Occipital lobe (tissue), 2 donors: ENCODE measurements around the gene PRSS2. TPM values are rescaled to one million over a fixed set of nuclear protein-coding genes. Genes with fewer than 3 reads are reported as not detected.
"Not testable (repeated sequence)": the region's sequence is repeated elsewhere in the genome, so short reads cannot be mapped to it uniquely, and the experiment has no call there.

Experiments
- DNase-seq: peaks from one replicate; lab custom pipeline; 2025; lab: John Stamatoyannopoulos, UW
- total RNA-seq: library from RNA; depleted of rRNA; stranded (reverse); fragments of >200 nt; gene quantifications from one replicate; pipeline ENCODE4 v1.2.3, GENCODE V29; 2014

The PRSS2 gene
- total RNA-seq, 1 donor from 2014 or later: not detected

DNA sequence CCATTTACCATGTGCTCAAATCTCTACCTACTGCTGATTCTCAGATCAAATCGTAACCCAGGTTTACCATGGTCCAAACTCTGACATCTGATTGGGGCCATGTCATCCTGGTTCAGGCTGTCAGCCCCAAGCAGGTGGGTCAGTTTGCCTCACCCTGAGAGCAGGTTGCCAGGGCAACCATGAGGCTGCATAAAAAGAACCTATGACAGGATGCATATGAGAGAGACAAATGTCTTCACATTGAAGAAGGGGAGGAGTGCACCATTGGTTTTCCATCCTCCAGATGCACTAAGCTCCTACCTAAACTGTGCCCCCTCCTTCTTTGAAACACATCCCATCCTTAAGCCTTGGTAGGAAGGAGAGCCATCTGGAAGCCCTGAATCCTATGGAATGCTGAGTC, 11.3 kb upstream of the PRSS2 start:
- no peak for DNase-seq

DNA sequence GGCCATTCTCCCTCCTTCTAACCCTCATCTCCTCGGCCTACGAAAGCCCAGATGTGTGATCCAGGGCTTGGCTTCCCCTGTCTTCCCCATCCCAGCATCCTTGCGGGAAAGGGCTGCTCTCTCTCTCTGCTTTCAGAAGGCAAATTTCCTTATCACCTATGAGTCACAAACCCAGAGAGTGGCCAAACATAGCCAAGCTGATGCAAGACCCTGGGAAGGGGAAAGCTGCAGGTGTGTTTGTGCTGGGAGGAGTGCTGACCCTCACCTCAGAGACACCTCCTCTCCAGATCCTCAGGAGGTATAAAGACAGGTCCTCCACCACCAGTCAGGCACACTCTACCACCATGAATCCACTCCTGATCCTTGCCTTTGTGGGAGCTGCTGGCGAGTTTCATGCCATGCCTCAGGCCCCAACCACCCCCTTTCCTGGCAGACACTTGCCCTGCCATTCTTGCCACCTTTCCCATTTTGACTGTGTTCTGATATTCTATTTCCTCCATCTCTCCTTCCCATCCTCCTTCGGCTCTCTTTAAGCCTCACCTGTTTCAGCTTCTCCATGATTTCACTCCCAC, 10.6 kb upstream of the PRSS2 start:
- no peak for DNase-seq

GRCh38 chr7:142761606-142762005, 9.2 kb upstream of the PRSS2 start:
- DNase-seq: not testable (repeated sequence)

GRCh38 chr7:142762104-142762503, 8.7 kb upstream of the PRSS2 start:
- no peak for DNase-seq

- DNase-seq: no peak
Measured at GRCh38 chr7:142767451-142767850, 3.3 kb upstream of the PRSS2 start.

DNA sequence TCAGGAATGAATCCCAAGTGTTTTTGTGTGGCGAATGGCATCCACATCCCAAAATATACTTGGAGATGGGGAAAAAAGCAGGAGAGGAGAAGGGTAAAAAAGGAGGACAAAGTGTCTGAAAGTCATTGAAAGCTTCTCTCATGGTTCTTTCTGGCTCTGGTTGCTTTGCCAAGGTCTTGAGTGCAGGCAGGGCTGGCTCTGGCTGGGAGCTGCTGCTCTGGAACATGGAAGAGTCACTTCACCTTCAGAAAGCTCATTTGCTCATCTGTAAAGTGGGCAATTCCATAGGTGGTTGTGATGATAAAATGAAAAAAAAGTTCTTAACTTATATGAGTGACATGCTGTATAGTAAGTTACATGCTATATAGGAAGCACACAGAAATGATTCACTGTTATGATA, 2.9 kb upstream of the PRSS2 start:
- DNase-seq: no peak

DNA sequence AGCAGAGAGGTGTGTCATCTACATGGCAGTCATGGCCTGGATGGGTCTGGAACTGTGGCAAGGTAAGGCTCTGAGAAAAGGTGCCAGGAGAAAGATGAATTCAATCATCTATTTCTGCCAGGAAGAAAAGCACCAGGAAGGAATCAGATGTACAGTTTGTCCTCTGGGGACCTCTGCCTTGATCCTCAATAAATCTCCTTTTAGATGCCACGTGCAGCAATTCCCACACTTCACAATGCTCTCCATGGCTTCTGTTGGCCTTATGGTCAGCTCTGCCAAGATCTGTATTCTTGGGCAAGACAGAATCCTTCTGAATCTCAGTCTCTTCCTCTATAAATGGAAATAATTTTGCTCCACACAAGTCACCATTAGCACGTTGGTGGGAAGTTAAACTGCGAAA, 1.9 kb upstream of the PRSS2 start:
- not testable (repeated sequence) for DNase-seq

GRCh38 chr7:142771353-142771723, 568 bp downstream of the PRSS2 start:
- DNase-seq: no peak

DNA sequence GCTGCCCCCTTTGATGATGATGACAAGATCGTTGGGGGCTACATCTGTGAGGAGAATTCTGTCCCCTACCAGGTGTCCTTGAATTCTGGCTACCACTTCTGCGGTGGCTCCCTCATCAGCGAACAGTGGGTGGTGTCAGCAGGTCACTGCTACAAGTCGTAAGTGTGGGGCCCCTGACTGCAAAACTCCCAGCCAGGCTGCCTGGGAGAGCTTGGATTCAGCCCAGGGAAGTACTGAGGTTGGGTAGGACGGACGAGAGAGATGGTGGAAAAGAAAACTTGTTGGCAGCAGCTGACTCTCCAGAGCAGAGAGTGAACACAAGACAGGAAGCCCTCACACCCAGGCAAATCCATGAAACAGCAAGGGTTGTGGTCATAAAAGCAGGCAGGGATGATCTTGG, 1.3 kb downstream of the PRSS2 start:
- no peak for DNase-seq

- no peak for DNase-seq
Measured at GRCh38 chr7:142772673-142773072, 1.9 kb downstream of the PRSS2 start.

GRCh38 chr7:142773230-142773629, 2.5 kb downstream of the PRSS2 start:
- no peak for DNase-seq

DNA sequence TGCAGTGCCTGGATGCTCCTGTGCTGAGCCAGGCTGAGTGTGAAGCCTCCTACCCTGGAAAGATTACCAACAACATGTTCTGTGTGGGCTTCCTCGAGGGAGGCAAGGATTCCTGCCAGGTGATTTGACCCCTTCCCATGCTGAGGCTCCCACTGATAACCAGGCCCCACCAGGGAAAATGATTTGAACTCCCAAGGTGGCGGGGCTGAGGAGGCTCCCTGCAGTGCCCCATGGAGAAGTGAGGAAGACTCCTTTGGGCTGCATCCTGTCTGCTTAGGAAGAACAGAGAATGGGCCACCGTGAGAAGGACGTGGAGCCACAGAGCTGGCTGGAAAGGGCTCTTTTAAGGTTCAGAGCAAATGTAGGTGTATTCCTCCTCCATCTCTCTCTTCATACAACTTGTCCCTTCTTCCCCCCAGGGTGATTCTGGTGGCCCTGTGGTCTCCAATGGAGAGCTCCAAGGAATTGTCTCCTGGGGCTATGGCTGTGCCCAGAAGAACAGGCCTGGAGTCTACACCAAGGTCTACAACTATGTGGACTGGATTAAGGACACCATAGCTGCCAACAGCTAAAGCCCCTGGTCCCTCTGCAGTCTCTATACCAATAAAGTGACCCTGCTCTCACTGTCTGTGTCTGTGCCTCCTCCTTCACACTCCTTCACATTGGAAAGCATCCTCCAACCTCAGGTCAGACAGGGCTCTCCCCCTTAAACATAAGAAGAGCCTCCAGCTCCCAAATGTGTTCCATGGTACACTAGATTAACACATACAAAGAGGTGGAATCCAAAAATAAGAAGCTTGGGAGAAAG, 3.4 kb downstream of the PRSS2 start:
- no peak for DNase-seq

DNA sequence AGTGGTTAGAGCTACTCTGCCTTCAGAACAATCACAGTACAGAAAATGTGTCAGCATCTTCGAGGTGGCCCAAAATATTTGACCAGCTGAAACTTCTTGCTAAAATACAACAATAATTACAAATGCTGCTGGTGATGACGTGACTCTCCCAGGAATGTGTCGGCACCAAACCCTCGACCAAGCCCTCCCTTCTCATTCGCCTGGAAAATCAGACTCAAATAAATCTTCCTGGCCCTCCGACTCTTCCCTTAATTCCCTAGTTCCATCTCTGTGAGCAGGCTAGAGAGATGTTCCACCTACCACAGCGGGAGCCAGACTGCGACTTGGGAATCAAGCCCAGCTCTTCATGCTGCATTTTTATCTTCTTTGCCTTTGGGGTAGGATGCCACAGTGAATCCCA, 4.1 kb downstream of the PRSS2 start:
- DNase-seq: no peak

- not testable (repeated sequence) for DNase-seq
Measured at GRCh38 chr7:142775351-142776115, 4.8 kb downstream of the PRSS2 start.

DNA sequence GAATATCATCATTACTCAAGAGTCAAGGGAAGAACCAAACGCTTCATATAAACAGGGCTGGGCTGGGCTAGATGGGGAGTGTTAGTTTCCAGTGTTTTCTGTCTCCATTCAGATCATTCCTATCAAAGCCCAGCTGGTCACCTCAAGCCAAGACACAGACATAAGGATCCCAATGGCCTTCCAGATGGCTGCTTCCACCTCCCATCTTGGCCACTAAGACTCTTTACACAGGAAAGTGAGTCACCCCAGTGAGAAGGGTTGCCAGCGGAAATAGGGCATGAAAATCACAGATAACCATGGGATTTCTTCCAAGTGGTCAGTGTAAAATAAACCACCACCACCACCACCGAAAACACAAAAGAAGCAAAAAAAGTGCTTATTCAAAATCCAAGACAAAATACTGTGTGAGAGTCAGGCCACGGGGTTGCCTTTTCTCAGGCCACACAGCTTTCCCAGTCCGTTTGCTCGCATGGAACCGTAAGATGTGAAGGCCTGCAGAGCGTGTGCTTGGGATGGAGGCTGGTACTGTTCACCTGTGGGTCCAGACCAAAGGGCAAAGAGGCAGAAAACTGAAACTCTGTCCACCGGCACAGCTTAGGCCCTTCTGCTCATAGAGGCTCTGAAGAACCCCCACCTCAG, 5.6 kb downstream of the PRSS2 start:
- DNase-seq: no peak

GRCh38 chr7:142776845-142777225, 6.1 kb downstream of the PRSS2 start:
- DNase-seq: not testable (repeated sequence)

GRCh38 chr7:142777318-142777717, 6.5 kb downstream of the PRSS2 start:
- DNase-seq: no peak

DNA sequence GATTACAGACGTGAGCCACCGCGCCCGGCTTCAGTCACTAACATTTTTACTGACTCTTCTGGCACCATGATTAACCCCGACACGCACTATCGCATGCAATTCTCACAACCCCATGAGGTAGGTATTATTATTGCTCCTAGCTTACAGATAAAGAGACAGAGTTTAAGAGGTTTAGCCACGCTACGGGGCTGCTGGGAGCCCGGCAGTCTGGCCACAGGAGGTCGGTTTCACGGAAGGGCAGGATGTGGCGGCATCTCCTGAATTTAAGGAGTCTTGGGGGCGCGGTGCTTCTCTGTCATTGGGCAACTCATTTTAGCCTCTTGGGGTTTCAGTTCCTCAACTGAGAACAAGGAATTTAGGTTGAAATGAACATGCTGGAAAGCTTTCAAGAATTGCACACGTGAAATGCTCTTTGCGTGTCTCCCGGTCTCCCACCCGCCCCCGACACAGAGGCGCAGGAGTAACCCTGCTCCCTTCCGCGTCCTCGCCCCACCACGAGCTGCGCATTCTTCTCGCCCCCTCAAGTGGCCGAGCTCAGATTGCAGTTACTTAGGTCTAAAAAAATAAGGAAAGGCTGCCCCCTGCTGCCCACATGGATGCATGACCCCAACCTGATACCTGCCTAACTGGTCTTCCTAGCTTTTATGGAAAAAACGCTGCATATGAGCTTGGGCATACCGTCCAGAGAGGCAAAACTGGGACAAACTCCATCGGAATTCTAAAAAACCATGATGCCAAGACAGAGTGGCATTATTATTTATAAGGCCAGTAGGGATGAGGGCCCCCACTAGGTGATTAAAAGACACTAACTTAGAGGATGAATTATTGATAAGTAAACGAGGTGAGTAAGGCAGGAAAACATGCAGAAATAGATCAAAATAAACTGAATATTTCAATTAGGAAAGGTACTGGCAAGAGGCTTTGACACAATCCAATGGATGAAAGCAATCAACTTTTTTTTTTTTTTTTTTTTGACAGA, 12.4 kb downstream of the PRSS2 start:
- peak; percentile 75 for DNase-seq

DNA sequence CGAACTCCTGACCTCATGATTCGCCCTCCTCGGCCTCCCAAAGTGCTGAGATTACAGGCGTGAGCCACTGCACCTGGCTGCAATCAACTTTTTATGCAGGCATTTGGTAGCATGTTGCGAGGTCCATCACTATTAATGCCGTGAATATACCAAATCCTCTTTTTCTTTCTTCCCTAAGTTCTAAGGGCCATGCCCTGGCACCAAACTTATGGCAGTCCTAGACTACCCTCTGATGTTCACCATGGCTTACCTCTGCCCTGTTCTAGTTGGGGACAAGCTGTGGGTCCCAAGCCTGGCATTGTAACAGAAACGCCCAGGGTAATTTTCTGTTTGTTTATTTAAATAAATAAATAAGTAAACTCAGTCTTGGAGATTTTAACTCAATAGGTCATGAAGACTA, 13.3 kb downstream of the PRSS2 start:
- no peak for DNase-seq

DNA sequence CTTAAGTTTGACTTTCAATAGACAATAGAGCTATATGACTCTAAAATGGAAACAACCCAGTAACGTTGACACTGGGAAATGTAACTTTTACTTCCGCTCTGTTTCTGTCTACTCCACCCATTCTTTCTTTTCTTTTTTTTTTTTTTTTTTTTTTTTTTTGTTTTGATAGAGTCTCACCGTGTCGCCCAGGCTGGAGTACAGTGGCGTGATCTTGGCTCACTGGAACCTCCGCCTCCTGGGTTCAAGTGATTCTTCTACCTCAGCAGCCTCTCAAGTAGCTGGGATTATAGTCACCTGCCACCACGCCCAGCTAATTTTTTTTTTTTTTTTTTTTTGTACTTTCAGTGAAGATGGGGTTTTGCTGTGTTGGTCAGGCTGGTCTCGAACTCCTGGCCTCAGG, 13.9 kb downstream of the PRSS2 start:
- no peak for DNase-seq

DNA sequence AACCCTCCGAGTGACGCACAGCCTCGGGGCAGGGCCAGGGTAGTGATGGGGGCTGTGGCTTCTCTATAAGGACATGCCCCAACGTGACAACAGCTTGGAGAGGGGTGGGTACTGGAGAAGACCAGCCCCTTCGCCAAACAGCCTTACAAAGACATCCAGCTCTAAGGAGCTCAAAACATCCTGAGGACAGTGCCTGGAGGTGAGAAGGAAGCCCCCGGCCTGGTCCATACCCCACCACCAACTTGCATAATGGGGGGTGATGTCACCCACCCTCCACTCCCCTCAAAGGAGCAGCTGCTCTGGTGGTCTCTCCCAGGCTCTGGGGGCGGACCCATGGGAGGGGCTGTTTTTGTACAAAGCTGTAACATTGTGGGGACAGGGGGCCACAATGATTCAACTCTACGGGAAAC, 15.1 kb downstream of the PRSS2 start:
- DNase-seq: no peak
